ENCODE measurements around the gene PSMF1. TPM values are rescaled to one million over a fixed set of nuclear protein-coding genes. Genes with fewer than 3 reads are reported as not detected.

Gene PSMF1
- total RNA-seq, 6 donors from 2014 or later = 36.7 to 158 (median 105) TPM

DNA sequence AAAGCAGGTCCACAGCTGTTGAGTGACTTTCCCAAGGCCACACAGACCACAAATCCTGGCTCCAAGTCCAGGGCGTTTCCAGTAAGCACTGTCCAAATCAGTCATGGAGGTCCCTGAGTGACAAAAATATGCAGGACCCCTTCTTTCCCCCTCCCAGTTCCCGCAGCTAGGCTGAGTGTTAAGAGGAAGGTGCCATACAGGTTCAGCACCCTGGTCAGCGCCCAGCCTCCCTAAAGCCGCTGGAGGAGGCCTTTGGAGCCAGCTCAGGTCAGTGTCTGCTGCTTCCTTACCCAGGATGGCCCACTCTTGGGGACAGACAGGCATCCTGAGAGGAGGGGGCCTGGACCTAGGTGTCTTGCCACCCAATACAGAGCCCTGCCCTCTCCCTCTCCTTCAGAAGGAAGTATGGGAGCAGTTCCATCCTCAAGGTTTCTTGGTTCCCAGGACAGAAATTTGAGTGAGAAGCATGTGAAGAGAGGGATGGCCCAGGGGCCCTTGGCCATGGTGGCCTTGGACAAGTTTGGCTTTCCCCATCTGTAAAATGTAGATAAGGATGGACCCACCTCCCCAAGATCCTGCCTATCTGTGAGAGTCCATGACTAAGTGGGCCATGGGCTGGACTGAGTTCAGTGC lies 53.2 kb downstream of the PSMF1 start:
- no peak for ATAC-seq (ENCODE audit: low FRiP score in 2 of 2)

DNA sequence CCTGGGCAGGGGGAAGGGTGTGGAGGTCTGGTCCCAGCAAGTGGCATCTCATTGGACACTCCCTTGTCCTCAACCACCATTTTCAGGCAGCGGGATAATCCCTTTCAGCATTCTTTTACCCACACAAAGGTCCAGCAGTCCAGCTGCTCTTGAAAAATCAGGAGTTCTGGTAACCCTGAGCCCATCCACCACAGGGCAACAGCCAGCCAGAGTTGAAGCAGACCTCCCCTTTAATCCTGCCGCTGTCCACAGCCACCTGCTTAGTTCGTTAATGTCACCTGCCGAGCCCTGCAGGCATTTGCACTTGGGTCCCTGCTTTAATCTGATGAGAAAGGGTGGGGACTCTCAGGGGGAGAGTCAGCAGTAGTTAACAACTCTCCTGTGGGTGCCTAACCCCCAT lies 55.3 kb downstream of the PSMF1 start:
- Histone ChIP-seq H3K9me3 (no peaks in the 10 kb centered on the region), H3K36me3 (peaks cover 6 to 79% (median 36%) of the 10 kb centered on the region in 4 donors), H3K27me3 (no peaks in the 10 kb centered on the region), H3K4me1 (no peaks in the 10 kb centered on the region), H3K4me3 (no peak overlapping the region), H3K27ac (no peak overlapping the region)
- ATAC-seq (ENCODE audit: low FRiP score in 2 of 2) (no peak), DNase-seq (no peak)
- WGBS, 2 donors = 81 to 84% methylated on average over 4 of the region's 4 CpGs
- TF ChIP-seq POLR2AphosphoS5 (IDR thresholded peaks at IDR 0.05) (no peak), POLR2A (IDR thresholded peaks at IDR 0.05) (no peak), EP300 (IDR thresholded peaks at IDR 0.05) (no peak)
- TF ChIP-seq, protein P1, sequence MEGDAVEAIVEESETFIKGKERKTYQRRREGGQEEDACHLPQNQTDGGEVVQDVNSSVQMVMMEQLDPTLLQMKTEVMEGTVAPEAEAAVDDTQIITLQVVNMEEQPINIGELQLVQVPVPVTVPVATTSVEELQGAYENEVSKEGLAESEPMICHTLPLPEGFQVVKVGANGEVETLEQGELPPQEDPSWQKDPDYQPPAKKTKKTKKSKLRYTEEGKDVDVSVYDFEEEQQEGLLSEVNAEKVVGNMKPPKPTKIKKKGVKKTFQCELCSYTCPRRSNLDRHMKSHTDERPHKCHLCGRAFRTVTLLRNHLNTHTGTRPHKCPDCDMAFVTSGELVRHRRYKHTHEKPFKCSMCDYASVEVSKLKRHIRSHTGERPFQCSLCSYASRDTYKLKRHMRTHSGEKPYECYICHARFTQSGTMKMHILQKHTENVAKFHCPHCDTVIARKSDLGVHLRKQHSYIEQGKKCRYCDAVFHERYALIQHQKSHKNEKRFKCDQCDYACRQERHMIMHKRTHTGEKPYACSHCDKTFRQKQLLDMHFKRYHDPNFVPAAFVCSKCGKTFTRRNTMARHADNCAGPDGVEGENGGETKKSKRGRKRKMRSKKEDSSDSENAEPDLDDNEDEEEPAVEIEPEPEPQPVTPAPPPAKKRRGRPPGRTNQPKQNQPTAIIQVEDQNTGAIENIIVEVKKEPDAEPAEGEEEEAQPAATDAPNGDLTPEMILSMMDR (IDR thresholded peaks at IDR 0.05) = no peak

More for the DNA sequence above, 53.2 kb downstream of the PSMF1 start:
- Histone ChIP-seq H3K36me3 (peaks cover 10 to 96% (median 47%) of the 10 kb centered on the region in 4 donors), H3K4me3 (no peak overlapping the region), H3K9me3 (no peaks in the 10 kb centered on the region), H3K4me1 (no peaks in the 10 kb centered on the region), H3K27me3 (no peaks in the 10 kb centered on the region), H3K27ac (no peak overlapping the region)
- WGBS, 2 donors = 81% methylated on average over 4 of the region's 4 CpGs; no CpG with 5 or more reads in 1 of the 2 donors
- TF ChIP-seq EP300 (IDR thresholded peaks at IDR 0.05) = no peak
- no peak for TF ChIP-seq POLR2A (IDR thresholded peaks at IDR 0.05)
- DNase-seq = no peak

DNA sequence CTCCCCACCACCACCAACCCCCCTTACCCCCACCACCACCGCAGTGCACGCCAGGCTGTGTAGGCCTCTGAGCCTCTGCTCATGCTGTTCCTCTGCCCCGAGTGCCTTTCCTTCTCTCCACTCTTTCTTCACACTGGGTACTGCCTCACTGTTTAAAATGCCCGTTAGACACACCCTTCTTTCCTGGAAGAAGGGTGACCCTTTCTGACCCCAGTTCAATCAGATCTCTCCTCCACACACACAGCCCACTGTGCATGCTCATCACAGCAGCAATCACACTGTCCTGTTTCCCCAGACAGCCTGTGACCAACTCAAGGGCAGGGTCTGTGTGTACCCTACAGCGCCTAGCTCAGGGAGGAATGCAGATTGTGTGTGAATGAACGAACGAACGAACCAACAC lies 56.4 kb downstream of the PSMF1 start:
- peaks cover 6 to 68% (median 27%) of the 10 kb centered on the region in 4 donors for H3K36me3 ChIP-seq
- ATAC-seq (ENCODE audit: low FRiP score in 2 of 2) = no peak
- 91 to 93% methylated on average over 8 of the region's 8 CpGs for WGBS, 2 donors

DNA sequence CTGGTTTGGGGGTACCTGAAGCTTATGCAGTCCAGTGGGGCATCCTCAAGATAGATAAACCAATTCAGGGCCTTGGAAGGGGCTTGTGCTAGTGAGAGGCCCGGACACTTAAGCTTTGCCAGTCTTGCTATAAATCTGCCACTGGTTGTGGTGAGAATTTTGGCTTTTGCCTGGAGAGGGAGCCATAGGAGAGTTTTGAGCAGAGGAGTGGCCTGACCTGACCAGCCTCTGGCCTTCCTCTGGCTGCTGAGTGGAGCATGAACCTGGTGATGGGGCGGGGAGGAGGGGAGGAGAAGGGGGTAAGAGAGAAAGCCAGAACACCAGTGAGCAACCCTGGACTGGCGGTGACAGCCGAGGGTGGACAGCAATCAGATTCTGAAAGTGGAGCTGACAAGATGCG lies 59.3 kb downstream of the PSMF1 start:
- no peak for ATAC-seq (ENCODE audit: low FRiP score in 2 of 2)
- DNase-seq = no peak
- Histone ChIP-seq H3K27me3 (no peaks in the 10 kb centered on the region), H3K4me1 (no peaks in the 10 kb centered on the region), H3K9me3 (no peaks in the 10 kb centered on the region), H3K4me3 (no peak overlapping the region), H3K36me3 (peaks cover 0 to 54% (median 12%) of the 10 kb centered on the region in 4 donors), H3K27ac (no peak overlapping the region)
- TF ChIP-seq, protein P1 (IDR thresholded peaks at IDR 0.05) = no peak
- no peak for TF ChIP-seq POLR2AphosphoS5 (IDR thresholded peaks at IDR 0.05)
- TF ChIP-seq EP300 (IDR thresholded peaks at IDR 0.05) = no peak
- no peak for TF ChIP-seq POLR2A (IDR thresholded peaks at IDR 0.05)
- 86 to 94% methylated on average over 5 of the region's 5 CpGs for WGBS, 2 donors

More for the DNA sequence above, 56.4 kb downstream of the PSMF1 start:
- Histone ChIP-seq H3K27ac (no peak overlapping the region), H3K27me3 (no peaks in the 10 kb centered on the region), H3K4me3 (no peak overlapping the region), H3K9me3 (no peaks in the 10 kb centered on the region), H3K4me1 (no peaks in the 10 kb centered on the region)
- TF ChIP-seq, protein P1 (IDR thresholded peaks at IDR 0.05) = no peak
- TF ChIP-seq EP300 (IDR thresholded peaks at IDR 0.05) = no peak
- TF ChIP-seq POLR2A (IDR thresholded peaks at IDR 0.05) = no peak
- TF ChIP-seq POLR2AphosphoS5 (IDR thresholded peaks at IDR 0.05) = no peak
- no peak for DNase-seq

DNA sequence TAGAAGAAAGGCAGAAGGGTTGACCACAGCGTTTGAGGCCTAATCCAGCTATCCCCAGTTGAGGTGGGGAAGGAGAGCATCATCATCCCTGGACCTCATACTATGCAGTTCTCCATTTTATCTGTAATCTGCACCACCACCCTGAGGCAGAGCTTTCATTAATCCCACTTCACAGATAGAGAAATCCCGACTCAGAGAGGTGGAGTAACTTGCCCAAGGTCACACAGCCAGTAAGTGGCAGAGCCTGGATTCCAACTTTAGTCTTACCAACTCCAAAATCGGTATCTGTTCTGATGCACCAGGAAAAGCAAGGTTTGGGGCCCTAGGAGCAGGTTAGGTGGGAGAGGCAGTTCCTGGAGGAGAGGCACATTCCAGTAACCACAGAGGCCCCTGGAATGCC lies 59.7 kb downstream of the PSMF1 start:
- Histone ChIP-seq H3K27ac (no peak overlapping the region), H3K4me1 (no peaks in the 10 kb centered on the region), H3K9me3 (no peaks in the 10 kb centered on the region), H3K4me3 (no peak overlapping the region), H3K36me3 (peaks cover 0 to 50% (median 10%) of the 10 kb centered on the region in 4 donors), H3K27me3 (no peaks in the 10 kb centered on the region)
- DNase-seq (no peak), ATAC-seq (ENCODE audit: low FRiP score in 2 of 2) (no peak)
- 88 to 93% methylated on average over 3 of the region's 3 CpGs for WGBS, 2 donors
- TF ChIP-seq POLR2A (IDR thresholded peaks at IDR 0.05) = no peak
- no peak for TF ChIP-seq EP300 (IDR thresholded peaks at IDR 0.05)
- no peak for TF ChIP-seq POLR2AphosphoS5 (IDR thresholded peaks at IDR 0.05)
- TF ChIP-seq, protein P1 (IDR thresholded peaks at IDR 0.05) = no peak

Measured in upper lobe of left lung (tissue), 6 donors.